DOHH2 (cell line): ENCODE results near the gene KIF7.

Source experiments
- H3F3A ChIP-seq: fragments of 200-600 bp; sonication (generic), shearing (Covaris generic); 2 replicates; pipeline ENCODE4 v1.6.0; 2016; ENCODE audit warnings: antibody characterized with exemption, mild to moderate bottlenecking; ENCODE audit not compliant: control insufficient read depth, insufficient read depth
- H3K27ac ChIP-seq: fragments of 200-600 bp; sonication (generic); 2 replicates; pipeline ENCODE4 v1.5.1; 2014; ENCODE audit warnings: low read depth, mild to moderate bottlenecking, low read length, moderate library complexity
- H3K27me3 ChIP-seq: fragments of 200-600 bp; sonication (generic); 2 replicates; pipeline ENCODE4 v1.6.1; 2014; ENCODE audit warnings: mild to moderate bottlenecking, low read length, mixed read lengths; ENCODE audit not compliant: control insufficient read depth
- H3K36me3 ChIP-seq: fragments of 200-600 bp; sonication (generic); 2 replicates; pipeline ENCODE4 v1.6.1; 2014; ENCODE audit warnings: mild to moderate bottlenecking, low read length, moderate library complexity, mixed read lengths; ENCODE audit not compliant: control insufficient read depth
- H3K4me1 ChIP-seq: fragments of 200-600 bp; sonication (generic); 2 replicates; pipeline ENCODE4 v1.6.1; 2014; ENCODE audit warnings: mild to moderate bottlenecking, low read length, mixed read lengths; ENCODE audit not compliant: control insufficient read depth
- H3K4me2 ChIP-seq: fragments of 200-600 bp; sonication (generic); 2 replicates; pipeline ENCODE4 v1.6.0; 2014; ENCODE audit warnings: mild to moderate bottlenecking, low read length, moderate library complexity
- H3K4me3 ChIP-seq: fragments of 200-600 bp; sonication (generic); 2 replicates; pipeline ENCODE4 v1.5.1; 2014; ENCODE audit warnings: mild to moderate bottlenecking, low read length, mixed read lengths
- H3K79me2 ChIP-seq: fragments of 200-600 bp; sonication (generic); 2 replicates; pipeline ENCODE4 v1.6.1; 2014; ENCODE audit warnings: mild to moderate bottlenecking, low read length, mixed read lengths; ENCODE audit not compliant: control insufficient read depth
- H3K9me2 ChIP-seq: fragments of 200-600 bp; sonication (generic); replicated peaks from 2 replicates; pipeline ENCODE4 v1.6.1; 2014; ENCODE audit warnings: mild to moderate bottlenecking, low read length, mixed read lengths; ENCODE audit not compliant: control insufficient read depth
- H3K9me3 ChIP-seq: fragments of 200-600 bp; sonication (generic); 2 replicates; pipeline ENCODE4 v1.6.1; 2014; ENCODE audit warnings: antibody characterized with exemption, low read length, mixed read lengths; ENCODE audit not compliant: control insufficient read depth, insufficient read depth
- H4K20me1 ChIP-seq: fragments of 200-600 bp; sonication (generic); 2 replicates; pipeline ENCODE4 v1.6.0; 2014; ENCODE audit warnings: low read depth, mild to moderate bottlenecking, antibody characterized with exemption, low read length, moderate library complexity; ENCODE audit not compliant: control insufficient read depth, insufficient read depth
- CTCF ChIP-seq: fragments of 200-600 bp; sonication (generic); IDR thresholded peaks from one replicate; pipeline ENCODE4 v1.5.1; 2014; ENCODE audit warnings: antibody characterized with exemption, mild to moderate bottlenecking, low read depth, low read length; ENCODE audit not compliant: poor library complexity, severe bottlenecking
- EZH2phosphoT487 ChIP-seq: fragments of 200-600 bp; sonication (generic); IDR thresholded peaks from 2 replicates; pipeline ENCODE4 v1.6.1; 2017; ENCODE audit warnings: borderline replicate concordance, mild to moderate bottlenecking, antibody characterized with exemption, low read length, moderate library complexity, mixed read lengths

Gene KIF7

GRCh38 chr15:89666858-89667705, 11.8 kb upstream of the KIF7 start:
- Histone ChIP-seq H3F3A (peaks cover 4% of the 10 kb centered on the region; the same call in 1 of the 2 replicates), H3K9me3 (no peaks in the 10 kb centered on the region), H3K4me3 (no peak overlapping the region)

GRCh38 chr15:89666184-89666857, 11.1 kb upstream of the KIF7 start:
- Histone ChIP-seq H3K79me2 (no peaks in the 10 kb centered on the region), H3K9me2 (no peaks in the 10 kb centered on the region), H4K20me1 (no peaks in the 10 kb centered on the region), H3F3A (peaks cover 4% of the 10 kb centered on the region; the same call in 1 of the 2 replicates), H3K27me3 (peaks cover 19% of the 10 kb centered on the region), H3K4me3 (peak overlapping the region; percentile 44; the same call in 1 of the 2 replicates), H3K36me3 (no peaks in the 10 kb centered on the region), H3K9me3 (no peaks in the 10 kb centered on the region), H3K4me2 (peak overlapping the region; percentile 56), H3K4me1 (no peaks in the 10 kb centered on the region), H3K27ac (no peak overlapping the region)
- TF ChIP-seq CTCF (no peak), EZH2phosphoT487 (no peak)

More at GRCh38 chr15:89666858-89667705, 11.8 kb upstream of the KIF7 start:
- H3K27ac ChIP-seq, result no peak overlapping the region
- no peak for TF ChIP-seq EZH2phosphoT487
- TF ChIP-seq CTCF, result no peak
- H3K9me2 ChIP-seq, result no peaks in the 10 kb centered on the region
- H3K4me1 ChIP-seq, result no peaks in the 10 kb centered on the region
- H3K79me2 ChIP-seq, result no peaks in the 10 kb centered on the region
- H3K36me3 ChIP-seq, result no peaks in the 10 kb centered on the region
- H3K27me3 ChIP-seq, result peaks cover 19% of the 10 kb centered on the region
- H4K20me1 ChIP-seq, result no peaks in the 10 kb centered on the region
- H3K4me2 ChIP-seq, result no peak overlapping the region

GRCh38 chr15:89665449-89666181, 10.3 kb upstream of the KIF7 start:
- TF ChIP-seq CTCF, result no peak
- TF ChIP-seq EZH2phosphoT487, result no peak
- peak overlapping the region; percentile 44 for H3K4me3 ChIP-seq
- H3K27me3 ChIP-seq, result peaks cover 21% of the 10 kb centered on the region
- peaks cover 4% of the 10 kb centered on the region; the same call in 1 of the 2 replicates for H3F3A ChIP-seq
- H3K9me2 ChIP-seq, result no peaks in the 10 kb centered on the region
- H4K20me1 ChIP-seq, result no peaks in the 10 kb centered on the region
- no peaks in the 10 kb centered on the region for H3K36me3 ChIP-seq
- peak overlapping the region; percentile 56 for H3K4me2 ChIP-seq
- H3K79me2 ChIP-seq, result no peaks in the 10 kb centered on the region
- no peaks in the 10 kb centered on the region for H3K4me1 ChIP-seq
- no peak overlapping the region for H3K27ac ChIP-seq
- H3K9me3 ChIP-seq, result no peaks in the 10 kb centered on the region
